Measurements from ENCODE around the gene CDH23.

Gene CDH23

GRCh38 chr10:71462062-71462935 is 65.6 kb downstream of the CDH23 start:
- no peak for DNase-seq (ENCODE audit: extremely low read depth in 1 of 2, low read depth in 1 of 2)

- no peak for DNase-seq (ENCODE audit: extremely low read depth in 1 of 2, low read depth in 1 of 2)
Measured at GRCh38 chr10:71463111-71463510, 66.4 kb downstream of the CDH23 start.

GRCh38 chr10:71465551-71466252 is 69.0 kb downstream of the CDH23 start:
- no peak for DNase-seq (ENCODE audit: extremely low read depth in 1 of 2, low read depth in 1 of 2)

GRCh38 chr10:71466330-71466729 is 69.6 kb downstream of the CDH23 start:
- DNase-seq (ENCODE audit: extremely low read depth in 1 of 2, low read depth in 1 of 2), result no peak

- no peak for DNase-seq (ENCODE audit: extremely low read depth in 1 of 2, low read depth in 1 of 2)
Measured at GRCh38 chr10:71467161-71467560, 70.4 kb downstream of the CDH23 start.

GRCh38 chr10:71467569-71468362 is 71.0 kb downstream of the CDH23 start:
- DNase-seq (ENCODE audit: extremely low read depth in 1 of 2, low read depth in 1 of 2), result no peak

- no peak for DNase-seq (ENCODE audit: extremely low read depth in 1 of 2, low read depth in 1 of 2)
Measured at GRCh38 chr10:71468363-71469094, 71.8 kb downstream of the CDH23 start.

GRCh38 chr10:71471006-71471405 is 74.3 kb downstream of the CDH23 start:
- DNase-seq (ENCODE audit: extremely low read depth in 1 of 2, low read depth in 1 of 2), result no peak

GRCh38 chr10:71471957-71472365 is 75.2 kb downstream of the CDH23 start:
- DNase-seq (ENCODE audit: extremely low read depth in 1 of 2, low read depth in 1 of 2), result no peak

- DNase-seq (ENCODE audit: extremely low read depth in 1 of 2, low read depth in 1 of 2), result no peak
Measured at GRCh38 chr10:71472466-71472865, 75.7 kb downstream of the CDH23 start.

- no peak for DNase-seq (ENCODE audit: extremely low read depth in 1 of 2, low read depth in 1 of 2)
Measured at GRCh38 chr10:71472912-71473311, 76.2 kb downstream of the CDH23 start.

GRCh38 chr10:71473671-71474599 is 77.2 kb downstream of the CDH23 start:
- no peak for DNase-seq (ENCODE audit: extremely low read depth in 1 of 2, low read depth in 1 of 2)

GRCh38 chr10:71474702-71475242 is 78.1 kb downstream of the CDH23 start:
- DNase-seq (ENCODE audit: extremely low read depth in 1 of 2, low read depth in 1 of 2), result no peak

- DNase-seq (ENCODE audit: extremely low read depth in 1 of 2, low read depth in 1 of 2), result no peak
Measured at GRCh38 chr10:71475243-71475871, 78.6 kb downstream of the CDH23 start.

GRCh38 chr10:71476228-71477011 is 79.7 kb downstream of the CDH23 start:
- DNase-seq (ENCODE audit: extremely low read depth in 1 of 2, low read depth in 1 of 2), result no peak

GRCh38 chr10:71478173-71478572 is 81.5 kb downstream of the CDH23 start:
- DNase-seq (ENCODE audit: extremely low read depth in 1 of 2, low read depth in 1 of 2), result no peak

- no peak for DNase-seq (ENCODE audit: extremely low read depth in 1 of 2, low read depth in 1 of 2)
Measured at GRCh38 chr10:71478813-71479365, 82.2 kb downstream of the CDH23 start.

GRCh38 chr10:71479831-71480230 is 83.1 kb downstream of the CDH23 start:
- no peak for DNase-seq (ENCODE audit: extremely low read depth in 1 of 2, low read depth in 1 of 2)
